ENCODE results near the gene ETNK1.

DNA sequence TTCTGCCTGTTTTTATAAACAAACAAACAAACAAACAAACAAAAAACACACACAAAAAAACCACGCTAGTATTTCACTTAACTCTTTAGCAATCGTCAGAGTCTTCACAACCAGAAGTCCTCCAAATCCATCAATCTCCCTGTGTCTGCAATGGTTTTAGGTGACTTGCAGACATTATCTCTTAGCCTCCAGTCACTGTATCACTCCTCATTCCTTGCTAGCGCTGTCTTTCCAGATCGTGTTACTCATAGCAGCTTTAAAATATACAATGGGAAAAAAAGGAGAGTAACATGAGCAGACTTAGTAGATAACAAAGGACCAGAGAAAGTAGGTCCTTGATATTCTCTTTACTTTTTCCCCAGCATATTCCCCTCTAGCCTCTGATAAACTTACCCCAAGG is 15.5 kb upstream of the ETNK1 start:
- no peak for TF ChIP-seq MYC (IDR thresholded peaks at IDR 0.05; ENCODE audit: low read depth, low read length)
- TF ChIP-seq, protein P1, sequence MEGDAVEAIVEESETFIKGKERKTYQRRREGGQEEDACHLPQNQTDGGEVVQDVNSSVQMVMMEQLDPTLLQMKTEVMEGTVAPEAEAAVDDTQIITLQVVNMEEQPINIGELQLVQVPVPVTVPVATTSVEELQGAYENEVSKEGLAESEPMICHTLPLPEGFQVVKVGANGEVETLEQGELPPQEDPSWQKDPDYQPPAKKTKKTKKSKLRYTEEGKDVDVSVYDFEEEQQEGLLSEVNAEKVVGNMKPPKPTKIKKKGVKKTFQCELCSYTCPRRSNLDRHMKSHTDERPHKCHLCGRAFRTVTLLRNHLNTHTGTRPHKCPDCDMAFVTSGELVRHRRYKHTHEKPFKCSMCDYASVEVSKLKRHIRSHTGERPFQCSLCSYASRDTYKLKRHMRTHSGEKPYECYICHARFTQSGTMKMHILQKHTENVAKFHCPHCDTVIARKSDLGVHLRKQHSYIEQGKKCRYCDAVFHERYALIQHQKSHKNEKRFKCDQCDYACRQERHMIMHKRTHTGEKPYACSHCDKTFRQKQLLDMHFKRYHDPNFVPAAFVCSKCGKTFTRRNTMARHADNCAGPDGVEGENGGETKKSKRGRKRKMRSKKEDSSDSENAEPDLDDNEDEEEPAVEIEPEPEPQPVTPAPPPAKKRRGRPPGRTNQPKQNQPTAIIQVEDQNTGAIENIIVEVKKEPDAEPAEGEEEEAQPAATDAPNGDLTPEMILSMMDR (IDR thresholded peaks at IDR 0.05; ENCODE audit: low read depth, low read length) = no peak

Data from NB4 (cell line).